Hematopoietic multipotent progenitor cell treated with erythropoietin and hydrocortisone succinate and interleukin-3 and kit ligand, for 6 days (in vitro differentiated cells): ENCODE results near the gene NAB1.

Experiments used
- DNase-seq: peaks from one replicate; pipeline ENCODE4 v3.0.0-alpha.2; 2015

Gene NAB1

GRCh38 chr2:190717306-190717705 is 68.4 kb downstream of the NAB1 start:
- no peak for DNase-seq

GRCh38 chr2:190717764-190718651 is 69.1 kb downstream of the NAB1 start:
- no peak for DNase-seq

GRCh38 chr2:190718652-190719526 is 70.0 kb downstream of the NAB1 start:
- DNase-seq = no peak

- no peak for DNase-seq
Observed at GRCh38 chr2:190720276-190720675, 71.4 kb downstream of the NAB1 start.

- no peak for DNase-seq
Observed at GRCh38 chr2:190720691-190721090, 71.8 kb downstream of the NAB1 start.

GRCh38 chr2:190722061-190722759 is 73.3 kb downstream of the NAB1 start:
- DNase-seq = no peak

GRCh38 chr2:190722835-190723234 is 74.0 kb downstream of the NAB1 start:
- no peak for DNase-seq

- DNase-seq = no peak
Observed at GRCh38 chr2:190723397-190724090, 74.7 kb downstream of the NAB1 start.

GRCh38 chr2:190726255-190726654 is 77.4 kb downstream of the NAB1 start:
- DNase-seq = no peak

GRCh38 chr2:190736355-190736754 is 87.5 kb downstream of the NAB1 start:
- DNase-seq = no peak

- no peak for DNase-seq
Observed at GRCh38 chr2:190740449-190740848, 91.6 kb downstream of the NAB1 start.
